K562 (cell line): ENCODE measurements around the gene SH2D4B. TPM values are rescaled to one million over a fixed set of nuclear protein-coding genes. Genes with fewer than 3 reads are reported as not detected.

Source experiments
- ARID2 ChIP-seq: fragments of 450-650 bp; IDR thresholded peaks from 2 replicates; pipeline ENCODE4 v1.6.1; 2017; ENCODE audit warnings: antibody characterized with exemption, mild to moderate bottlenecking
- CC2D1A ChIP-seq: fragments of 450-650 bp; IDR thresholded peaks from 2 replicates; pipeline ENCODE4 v1.6.1; 2017; ENCODE audit warnings: mild to moderate bottlenecking
- CEBPB ChIP-seq: fragments of 450-650 bp; IDR thresholded peaks from 2 replicates; pipeline ENCODE4 v1.6.1; 2016; ENCODE audit warnings: missing genetic modification characterization, missing compliant biosample characterization
- EGR1 ChIP-seq: fragments of 450-650 bp; conservative IDR thresholded peaks from 2 replicates; pipeline ENCODE4 v1.6.1; 2017; ENCODE audit warnings: mild to moderate bottlenecking
- FUS ChIP-seq: fragments of 200-400 bp; formaldehyde crosslinking; optimal IDR thresholded peaks from 2 replicates; pipeline ENCODE3; 2017; ENCODE audit warnings: low read depth, low read length
- HDAC2 ChIP-seq: fragments of 450-650 bp; IDR thresholded peaks from 2 replicates; pipeline ENCODE4 v1.6.1; 2016; ENCODE audit warnings: mild to moderate bottlenecking
- KDM1A ChIP-seq, 2 experiments: fragments of 450-650 bp; IDR thresholded peaks; 2 replicates each; pipeline ENCODE4 v1.6.1; 2016; ENCODE audit warnings: mild to moderate bottlenecking in 2 of 2
- MXI1 ChIP-seq: IDR thresholded peaks from 2 replicates; pipeline ENCODE4 v1.6.1; 2011; ENCODE audit warnings: low read depth, mild to moderate bottlenecking, improper control_type of control experiment, low read length
- MYNN ChIP-seq, 2 experiments: sonication (generic); formaldehyde crosslinking in 1 of 2; IDR thresholded peaks; 2 replicates each; pipeline versions ENCODE4 v1.5.0 to v1.6.1; 2016 to 2020; ENCODE audit warnings: antibody characterized with exemption in 1 of 2, missing genetic modification reagents in 1 of 2
- NEUROD1 ChIP-seq: fragments of 150-350 bp; IDR thresholded peaks from 2 replicates; pipeline ENCODE4 v1.6.1; 2014; ENCODE audit warnings: borderline replicate concordance, low read length, low read depth; ENCODE audit not compliant: partially characterized antibody
- NFE2 ChIP-seq: IDR thresholded peaks from 2 replicates; pipeline ENCODE4 v1.6.1; 2014; ENCODE audit warnings: antibody characterized with exemption, low read depth
- NONO ChIP-seq, 2 experiments: fragments of 200-400 bp in 1 of 2; fragments of 450-650 bp in 1 of 2; formaldehyde crosslinking in 1 of 2; IDR thresholded peaks; 2 replicates each; pipeline ENCODE4 v1.6.1; 2017; ENCODE audit warnings: low read depth in 2 of 2, mild to moderate bottlenecking in 2 of 2, moderate library complexity in 2 of 2, low read length in 1 of 2
- NR2F6 ChIP-seq: fragments of 450-650 bp; formaldehyde crosslinking; IDR thresholded peaks from 2 replicates; pipeline ENCODE4 v1.4.0; 2020; ENCODE audit warnings: mild to moderate bottlenecking
- PHB ChIP-seq: fragments of 250-450 bp; sonication (Bioruptor Pico); IDR thresholded peaks from 2 replicates; pipeline ENCODE4 v1.5.0; 2021
- POLR3A ChIP-seq: IDR thresholded peaks from 2 replicates; pipeline ENCODE4 v1.6.1; 2011; ENCODE audit warnings: borderline replicate concordance, mild to moderate bottlenecking, moderate library complexity; ENCODE audit not compliant: insufficient read length, insufficient read depth; ENCODE audit errors: extremely low read depth
- PTRF ChIP-seq: fragments of 450-650 bp; IDR thresholded peaks from 2 replicates; pipeline ENCODE4 v1.6.1; 2016; ENCODE audit warnings: mild to moderate bottlenecking, missing genetic modification characterization, missing compliant biosample characterization
- SIX5 ChIP-seq, 2 experiments: IDR thresholded peaks; 2 replicates each; pipeline ENCODE4 v1.6.1; 2011; ENCODE audit warnings: low read length in 2 of 2, borderline replicate concordance in 1 of 2, low read depth in 1 of 2, mild to moderate bottlenecking in 1 of 2, moderate library complexity in 1 of 2; ENCODE audit not compliant: insufficient read depth in 1 of 2
- SMARCA5 ChIP-seq: fragments of 450-650 bp; IDR thresholded peaks from 2 replicates; pipeline ENCODE4 v1.6.1; 2016
- SRSF9 ChIP-seq: fragments of 200-400 bp; formaldehyde crosslinking; IDR thresholded peaks from 2 replicates; pipeline ENCODE4 v1.6.1; 2017; ENCODE audit warnings: low read depth, low read length, borderline replicate concordance
- TEAD2 ChIP-seq: fragments of 450-650 bp; IDR thresholded peaks from 2 replicates; pipeline ENCODE4 v1.6.1; 2016; ENCODE audit warnings: missing genetic modification characterization, control low read depth, missing compliant biosample characterization
- TOE1 ChIP-seq, 2 experiments: fragments of 450-650 bp in 1 of 2; sonication (generic) in 1 of 2; formaldehyde crosslinking in 1 of 2; IDR thresholded peaks; 2 replicates each; pipeline versions ENCODE4 v1.7.1 to v1.8.0; 2016 to 2022; ENCODE audit warnings: borderline replicate concordance in 2 of 2, mild to moderate bottlenecking in 2 of 2, antibody characterized with exemption in 1 of 2, inconsistent platforms in 1 of 2, low read depth in 1 of 2, missing genetic modification reagents in 1 of 2, moderate library complexity in 1 of 2
- ZBED1 ChIP-seq: IDR thresholded peaks from 2 replicates; pipeline ENCODE4 v1.6.1; 2014
- ZBTB17 ChIP-seq: fragments of 450-650 bp; formaldehyde crosslinking; IDR thresholded peaks from 2 replicates; pipeline ENCODE4 v1.4.0; 2020; ENCODE audit warnings: mild to moderate bottlenecking
- ZBTB7A ChIP-seq: IDR thresholded peaks from 2 replicates; pipeline ENCODE4 v1.6.1; 2011; ENCODE audit warnings: low read depth, mild to moderate bottlenecking, low read length, moderate library complexity, borderline replicate concordance; ENCODE audit not compliant: control insufficient read depth
- ZNF23 ChIP-seq: fragments of 250-450 bp; sonication (Bioruptor Pico); IDR thresholded peaks from 2 replicates; pipeline ENCODE4 v1.4.0; 2020; ENCODE audit warnings: mild to moderate bottlenecking
- ZNF347 ChIP-seq: fragments of 450-650 bp; formaldehyde crosslinking; IDR thresholded peaks from 2 replicates; pipeline ENCODE4 v1.4.0; 2020; ENCODE audit warnings: low read depth, mild to moderate bottlenecking, moderate library complexity
- ZNF589 ChIP-seq: fragments of 200-800 bp; sonication (Bioruptor generic); IDR thresholded peaks from 2 replicates; pipeline ENCODE4 v1.6.1; 2016; ENCODE audit warnings: low read depth, missing genetic modification characterization, missing compliant biosample characterization
- ZNF830 ChIP-seq: fragments of 250-450 bp; sonication (Bioruptor Pico); IDR thresholded peaks from 2 replicates; pipeline ENCODE4 v1.5.0; 2021; ENCODE audit warnings: mild to moderate bottlenecking
- polyA plus RNA-seq, 8 experiments: library from polyadenylated mRNA; depleted of rRNA in 4 of 8; stranded (reverse) in 5 of 8; unstranded in 3 of 8; fragments of >200 nt; fragmentation: Nextera tagmentation in 2 of 8; fragmentation: Illumina TruSeq in 1 of 8; extraction: Ambion mirVana in 2 of 8; extraction: Trizol in 1 of 8; gene quantifications; 2 replicates each; pipeline versions ENCODE4 v1.2.1 to v1.2.3, GENCODE V29; 2011 to 2014; ENCODE audit warnings: inconsistent platforms in 1 of 8, missing spikeins in 1 of 8
- total RNA-seq, 7 experiments: library from RNA; depleted of rRNA in 6 of 7; stranded (reverse); fragments of >200 nt in 6 of 7; fragmentation: Illumina TruSeq in 2 of 7; extraction: Trizol in 2 of 7; gene quantifications; 2 replicates each; pipeline versions ENCODE4 v1.2.1 to v1.2.3, GENCODE V29; 2011 to 2021; ENCODE audit warnings: low replicate concordance in 1 of 7
- TF ChIP-seq, protein P1 (sequence below): IDR thresholded peaks from 3 replicates; pipeline ENCODE4 v1.6.1; 2011; ENCODE audit warnings: borderline replicate concordance, mild to moderate bottlenecking; ENCODE audit not compliant: insufficient read length, insufficient read depth
- TF ChIP-seq, protein P2 (sequence below): conservative IDR thresholded peaks from 2 replicates; pipeline ENCODE4 v1.6.1; 2011; ENCODE audit warnings: low read depth, mild to moderate bottlenecking, low read length; ENCODE audit not compliant: control insufficient read depth

Gene SH2D4B
- total and polyA plus RNA-seq, 9 of the 15 experiments (the other 6 are each of a cell fraction or from before 2014, with no cell fraction given): 0.03 to 0.14 (median 0.04) TPM; not detected in 4

DNA sequence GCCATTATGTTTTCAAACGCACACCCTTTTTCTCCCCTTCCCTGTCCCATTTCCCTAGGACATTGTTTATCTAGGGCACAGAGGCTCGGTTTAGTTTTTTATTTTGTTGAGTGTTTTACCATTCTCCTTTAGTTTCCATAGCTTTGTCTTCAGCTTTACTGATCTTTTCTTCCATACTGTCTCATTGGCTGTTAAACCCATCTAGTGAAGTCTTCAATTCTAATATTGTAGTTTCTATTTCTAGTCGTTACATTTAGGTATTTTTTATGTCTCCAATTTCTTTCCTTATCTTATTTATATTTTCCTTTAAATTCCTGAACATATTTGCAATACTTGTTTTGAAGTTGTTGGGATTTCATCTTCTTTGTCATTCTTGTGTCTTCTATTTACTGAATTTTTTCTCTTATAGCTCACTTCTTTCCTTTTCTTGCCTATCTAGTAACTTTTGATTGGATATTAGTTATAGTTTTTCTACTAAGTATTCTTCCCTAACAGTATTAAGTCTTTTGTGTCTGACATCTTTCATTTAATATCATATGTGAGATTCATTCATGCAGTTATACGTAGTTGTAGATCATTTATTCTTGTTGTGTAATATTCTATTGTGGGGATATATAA lies 41.0 kb upstream of the SH2D4B start (continued):
- TF ChIP-seq, protein P1, sequence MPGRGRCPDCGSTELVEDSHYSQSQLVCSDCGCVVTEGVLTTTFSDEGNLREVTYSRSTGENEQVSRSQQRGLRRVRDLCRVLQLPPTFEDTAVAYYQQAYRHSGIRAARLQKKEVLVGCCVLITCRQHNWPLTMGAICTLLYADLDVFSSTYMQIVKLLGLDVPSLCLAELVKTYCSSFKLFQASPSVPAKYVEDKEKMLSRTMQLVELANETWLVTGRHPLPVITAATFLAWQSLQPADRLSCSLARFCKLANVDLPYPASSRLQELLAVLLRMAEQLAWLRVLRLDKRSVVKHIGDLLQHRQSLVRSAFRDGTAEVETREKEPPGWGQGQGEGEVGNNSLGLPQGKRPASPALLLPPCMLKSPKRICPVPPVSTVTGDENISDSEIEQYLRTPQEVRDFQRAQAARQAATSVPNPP: no peak
- TF ChIP-seq PTRF (tag) (no peak), TOE1 (IDR thresholded peaks at IDR 0.05; ENCODE audit: borderline replicate concordance) (no peak), TOE1 (CRISPR knock-in tag; IDR thresholded peaks at IDR 0.05; ENCODE audit: borderline replicate concordance, low read depth) (no peak), ZBED1 (no peak), NONO (IDR thresholded peaks at IDR 0.05; ENCODE audit: low read depth in 2 of 2, low read length in 1 of 2) (no peak), ZNF23 (CRISPR knock-in tag) (no peak), ZNF347 (CRISPR knock-in tag) (no peak), ZBTB7A (no peak), TEAD2 (no peak), ZNF589 (CRISPR knock-in tag) (no peak), NEUROD1 (no peak), EGR1 (no peak), FUS (no peak), SRSF9 (no peak), MYNN (IDR thresholded peaks at IDR 0.05) (no peak), MYNN (CRISPR knock-in tag; IDR thresholded peaks at IDR 0.05) (no peak), HDAC2 (no peak), SMARCA5 (peak; percentile 78; the same call in 1 of the 2 replicates), NR2F6 (CRISPR knock-in tag) (no peak), ZNF830 (no peak), CC2D1A (peak; percentile 43; the same call in 1 of the 2 replicates), PHB (CRISPR knock-in tag) (no peak), NFE2 (no peak), KDM1A (IDR thresholded peaks at IDR 0.05) (peak in 1 of 2 experiments; percentile 26; a peak in 1 of 4 replicates), POLR3A (no peak), ZBTB17 (CRISPR knock-in tag) (no peak), CEBPB (tag) (no peak), ARID2 (no peak), SIX5 (IDR thresholded peaks at IDR 0.05; ENCODE audit: borderline replicate concordance in 1 of 2, insufficient read depth in 1 of 2, low read depth in 1 of 2, low read length in 2 of 2) (no peak), MXI1 (no peak)
- TF ChIP-seq, protein P2, sequence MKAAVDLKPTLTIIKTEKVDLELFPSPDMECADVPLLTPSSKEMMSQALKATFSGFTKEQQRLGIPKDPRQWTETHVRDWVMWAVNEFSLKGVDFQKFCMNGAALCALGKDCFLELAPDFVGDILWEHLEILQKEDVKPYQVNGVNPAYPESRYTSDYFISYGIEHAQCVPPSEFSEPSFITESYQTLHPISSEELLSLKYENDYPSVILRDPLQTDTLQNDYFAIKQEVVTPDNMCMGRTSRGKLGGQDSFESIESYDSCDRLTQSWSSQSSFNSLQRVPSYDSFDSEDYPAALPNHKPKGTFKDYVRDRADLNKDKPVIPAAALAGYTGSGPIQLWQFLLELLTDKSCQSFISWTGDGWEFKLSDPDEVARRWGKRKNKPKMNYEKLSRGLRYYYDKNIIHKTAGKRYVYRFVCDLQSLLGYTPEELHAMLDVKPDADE: no peak
